Activated CD8-positive, alpha-beta memory T cell treated with anti-CD3 and anti-CD28 coated beads for 36 hours (primary cell): ENCODE results near the gene EIF1AD. TPM values are rescaled to one million over a fixed set of nuclear protein-coding genes. Genes with fewer than 3 reads are reported as not detected.
"Not testable (repeated sequence)": the region's sequence is repeated elsewhere in the genome, so short reads cannot be mapped to it uniquely, and the experiment has no call there.

Experiments
- CTCF ChIA-PET: fragments of 350-600 bp; sonication (Branson Sonifier 250); formaldehyde crosslinking; loops from one replicate; lab custom pipeline; 2021; ENCODE audit warnings: antibody characterized with exemption; lab: Charles Lee
- POLR2A ChIA-PET: fragments of 350-600 bp; sonication (Branson Sonifier 250); formaldehyde crosslinking; loops from one replicate; lab custom pipeline; 2021; ENCODE audit warnings: antibody characterized with exemption; lab: Charles Lee
- total RNA-seq, 2 experiments: library from RNA; stranded (reverse); gene quantifications; one replicate each; pipeline ENCODE4 v1.2.3, GENCODE V29; 2021

The EIF1AD gene
- total RNA-seq, 2 experiments from 2014 or later = 73.9 to 80.6 TPM

DNA sequence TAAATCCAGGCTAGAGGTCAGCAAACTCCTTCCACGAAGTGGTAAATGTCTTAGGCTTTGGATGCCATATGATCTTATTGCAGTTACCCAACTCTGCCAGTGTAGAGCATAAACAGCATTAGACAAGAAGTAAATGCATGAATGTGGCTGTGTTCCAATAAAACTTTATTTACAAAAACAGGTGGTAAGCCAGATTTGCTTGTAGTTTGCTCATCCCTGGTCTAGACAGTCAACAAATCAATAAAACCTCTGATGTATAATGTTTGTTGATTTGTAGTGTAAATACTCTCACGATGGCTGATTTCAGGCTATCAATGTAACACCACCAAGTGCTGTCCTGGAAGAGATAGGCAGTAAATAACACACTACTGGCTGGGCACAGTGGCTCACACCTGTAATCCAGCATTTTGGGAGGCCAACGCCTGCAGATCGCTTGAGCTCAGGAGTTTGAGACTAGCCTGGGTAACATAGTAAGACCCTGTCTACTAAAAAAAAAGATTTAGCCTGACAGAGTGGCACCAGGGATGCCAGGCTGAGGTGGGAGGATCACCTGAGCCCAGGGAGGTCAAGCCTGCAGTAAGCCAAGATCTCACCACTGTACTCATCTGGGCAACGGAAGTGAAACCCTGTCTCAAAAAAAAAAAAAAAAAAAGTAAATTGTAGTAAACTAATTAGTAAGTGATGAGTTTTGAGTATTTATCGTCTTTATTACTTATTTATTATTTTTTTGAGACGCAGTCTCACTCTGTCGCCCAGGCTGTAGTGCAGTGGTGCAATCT lies 31.2 kb upstream of the EIF1AD start:
- POLR2A ChIA-PET = interaction anchor here (0.6 kb wide), 1 partner anchor 155 kb away, joined by 7 read pairs; no protein-coding TSS in a partner anchor
- CTCF ChIA-PET = interaction anchor here (0.6 to 1.8 kb wide), 2 partner anchors 11 to 19 kb away, joined by 3 to 4 read pairs; no protein-coding TSS in a partner anchor

DNA sequence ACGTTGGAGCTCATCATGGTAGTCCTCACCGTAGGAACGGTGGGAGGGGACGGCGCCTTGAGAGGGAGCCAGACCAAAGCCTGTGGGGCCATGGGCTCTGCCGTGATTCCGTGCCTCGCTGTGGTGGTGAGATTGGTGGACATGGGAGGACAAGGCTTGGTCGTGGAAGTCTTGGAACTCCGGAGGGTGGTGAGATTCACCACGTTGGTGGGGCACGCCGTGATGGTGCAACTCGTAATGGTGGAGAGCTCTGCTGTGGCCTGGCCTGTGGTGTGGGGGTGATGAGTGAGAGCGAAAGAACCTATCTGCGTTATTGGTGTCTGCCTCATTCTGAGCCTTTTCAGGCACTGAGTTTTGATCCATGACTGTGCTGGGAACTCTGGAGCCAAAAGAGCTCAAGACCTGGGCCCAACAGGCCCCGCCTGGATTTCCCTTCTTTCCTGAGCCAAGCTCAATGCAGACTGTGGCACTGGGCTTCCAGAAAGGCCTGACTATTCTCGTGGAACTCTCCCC lies 24.1 kb upstream of the EIF1AD start, which contains the start of gene CATSPER1:
Gene CATSPER1, minus strand, starts transcription at position 463 of the 513 bp plus-strand sequence. Its CDS starts 100 bp downstream, at position 363.
- CTCF ChIA-PET = interaction anchor here (0.6 to 1.2 kb wide), 3 partner anchors 17 to 36 kb away, joined by 3 to 4 read pairs (median 4); no protein-coding TSS in a partner anchor
- POLR2A ChIA-PET = no interaction called here

DNA sequence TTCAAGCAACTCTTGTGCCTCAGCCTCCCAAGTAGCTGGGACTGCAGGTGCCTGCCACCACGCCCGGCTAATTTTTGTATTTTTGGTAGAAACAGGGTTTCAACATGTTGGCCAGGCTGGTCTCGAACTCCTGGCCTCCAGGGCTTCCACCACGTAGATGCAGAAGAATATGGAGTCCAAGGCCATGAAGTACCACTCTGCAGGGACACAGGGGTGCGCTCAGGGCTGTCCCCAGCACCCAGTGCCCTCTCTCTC lies 21.2 kb upstream of the EIF1AD start:
- POLR2A ChIA-PET = not testable (repeated sequence)
- CTCF ChIA-PET = interaction anchor here (1.0 to 2.8 kb wide), 14 partner anchors 8 to 311 kb away, joined by 3 to 18 read pairs (median 6); partner anchors contain the start of genes CST6, KAT5, MUS81 and SF3B2

- ChIA-PET POLR2A (interaction anchor here (0.6 kb wide), 1 partner anchor 311 kb away, joined by 3 read pairs; the partner anchor contains the start of gene KAT5), CTCF (interaction anchor here (0.5 to 2.8 kb wide), 27 partner anchors 9 to 1527 kb away, joined by 3 to 18 read pairs (median 4); partner anchors contain the start of genes BANF1, CST6, FIBP and KAT5)
Observed at GRCh38 chr11:66022401-66023185, 20.6 kb upstream of the EIF1AD start.

- CTCF ChIA-PET = interaction anchor here (0.6 to 2.8 kb wide), 4 partner anchors 12 to 123 kb away, joined by 3 to 18 read pairs (median 10); no protein-coding TSS in a partner anchor
- POLR2A ChIA-PET = no interaction called here
Observed at GRCh38 chr11:66020618-66021357, 18.8 kb upstream of the EIF1AD start.

GRCh38 chr11:66020212-66020611 lies 18.3 kb upstream of the EIF1AD start:
- CTCF ChIA-PET = interaction anchor here (0.6 kb wide), 1 partner anchor 122 kb away, joined by 3 read pairs; no protein-coding TSS in a partner anchor
- POLR2A ChIA-PET = no interaction called here

GRCh38 chr11:66017321-66017720 lies 15.4 kb upstream of the EIF1AD start:
- CTCF ChIA-PET = interaction anchor here (0.7 to 1.1 kb wide), 3 partner anchors 24 to 168 kb away, joined by 3 read pairs; no protein-coding TSS in a partner anchor
- POLR2A ChIA-PET = no interaction called here

- ChIA-PET CTCF (no interaction called here), POLR2A (no interaction called here)
Observed at GRCh38 chr11:66016793-66017177, 14.8 kb upstream of the EIF1AD start.

DNA sequence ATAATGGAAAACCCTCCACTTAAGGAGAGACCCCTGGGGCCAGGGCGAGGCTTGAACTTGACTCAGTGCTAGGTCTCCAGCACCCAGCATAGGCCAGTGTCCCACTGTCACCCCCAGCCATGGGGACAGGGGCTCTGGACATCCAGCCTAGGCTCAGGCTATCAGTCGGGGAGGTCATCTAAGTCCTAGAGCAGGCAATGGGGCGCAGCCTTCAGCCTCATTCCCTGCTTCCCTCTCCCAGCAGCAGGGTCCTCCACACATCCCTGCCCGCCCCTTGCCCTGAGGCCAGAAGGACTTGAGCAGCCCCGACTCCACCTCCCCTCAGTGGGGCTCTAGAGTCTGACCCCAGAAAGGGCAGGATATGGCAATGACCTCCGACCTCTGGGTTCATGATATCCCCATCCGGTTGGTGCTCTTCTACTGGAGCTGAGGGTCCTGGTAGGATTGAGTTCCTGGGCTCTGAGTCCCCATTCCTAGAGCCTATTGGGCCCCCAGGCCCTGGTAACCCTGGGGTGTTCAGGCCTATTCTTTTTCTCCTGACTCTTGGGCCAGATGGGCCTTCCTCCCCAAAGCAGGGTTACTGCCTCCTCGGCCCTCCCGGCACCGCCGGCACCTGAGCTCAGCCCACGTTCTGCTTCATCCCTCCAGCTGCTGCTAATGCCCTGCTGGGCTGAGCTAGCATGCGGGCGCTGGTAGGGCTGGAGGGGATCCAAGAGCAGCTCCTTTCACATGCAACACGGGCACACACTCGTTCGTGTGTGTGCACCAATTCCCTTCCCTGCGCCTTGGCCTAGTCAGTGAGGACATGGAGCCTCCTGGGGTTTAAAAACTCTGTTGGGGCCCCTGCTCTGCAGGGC lies 14.2 kb upstream of the EIF1AD start:
- ChIA-PET CTCF (no interaction called here), POLR2A (no interaction called here)

DNA sequence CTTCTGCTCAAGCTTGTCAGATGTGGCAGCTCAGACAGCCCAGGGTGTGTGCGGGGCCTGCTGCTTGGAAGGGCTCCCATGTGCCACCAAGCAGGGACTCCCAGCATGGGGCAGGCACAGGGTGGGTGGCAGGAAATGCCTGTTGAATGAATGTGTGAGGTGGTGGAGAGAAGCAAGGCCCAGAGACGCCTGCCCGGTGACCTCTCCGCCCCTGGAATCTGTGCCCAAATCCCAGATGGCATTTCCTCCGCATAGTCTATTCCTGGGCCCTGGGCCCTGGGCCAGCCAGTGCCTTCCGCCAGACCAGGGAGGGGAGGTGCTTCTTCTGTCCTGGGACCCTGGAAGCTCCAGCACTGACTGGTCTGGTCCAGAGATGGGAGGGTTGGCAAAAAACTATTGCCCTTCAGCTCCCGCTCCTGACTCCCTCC lies 13.5 kb upstream of the EIF1AD start:
- ChIA-PET CTCF (no interaction called here), POLR2A (no interaction called here)

DNA sequence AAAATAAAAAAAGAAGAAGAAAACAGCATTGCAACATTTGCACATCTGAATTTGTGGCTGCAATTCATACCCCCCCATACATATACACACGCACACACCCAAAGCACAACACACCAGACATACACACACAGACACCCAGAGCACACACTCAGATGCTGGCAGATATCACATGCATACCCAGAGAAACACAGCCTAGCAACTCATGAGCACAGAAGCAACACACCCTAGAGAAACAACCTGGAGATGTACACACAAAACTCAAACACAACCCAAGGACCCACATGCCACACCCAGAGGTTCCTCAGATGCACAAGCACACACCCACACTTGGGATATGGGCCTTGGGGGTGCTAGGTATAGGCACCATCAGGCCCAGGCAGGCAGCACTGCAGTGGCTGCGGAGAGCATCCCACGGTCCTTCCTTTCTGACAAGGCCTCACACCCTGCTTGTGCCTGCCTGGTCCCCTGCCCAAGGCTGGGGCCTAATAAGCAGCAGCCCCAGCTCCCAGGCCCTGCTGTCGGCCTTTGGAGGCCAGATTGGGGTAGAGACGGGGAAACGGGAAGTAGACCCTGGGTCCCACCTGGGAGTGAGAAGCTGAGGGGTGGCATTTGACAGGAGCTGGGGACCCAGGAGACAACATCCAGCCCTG lies 13.0 kb upstream of the EIF1AD start:
- ChIA-PET POLR2A (no interaction called here), CTCF (interaction anchor here (0.7 to 3.5 kb wide), 3 partner anchors 8 to 141 kb away, joined by 3 to 17 read pairs (median 3); no protein-coding TSS in a partner anchor)

GRCh38 chr11:66013762-66014100 lies 11.8 kb upstream of the EIF1AD start:
- CTCF ChIA-PET = interaction anchor here (0.9 to 3.5 kb wide), 2 partner anchors 9 to 13 kb away, joined by 3 to 17 read pairs; no protein-coding TSS in a partner anchor
- POLR2A ChIA-PET = no interaction called here

DNA sequence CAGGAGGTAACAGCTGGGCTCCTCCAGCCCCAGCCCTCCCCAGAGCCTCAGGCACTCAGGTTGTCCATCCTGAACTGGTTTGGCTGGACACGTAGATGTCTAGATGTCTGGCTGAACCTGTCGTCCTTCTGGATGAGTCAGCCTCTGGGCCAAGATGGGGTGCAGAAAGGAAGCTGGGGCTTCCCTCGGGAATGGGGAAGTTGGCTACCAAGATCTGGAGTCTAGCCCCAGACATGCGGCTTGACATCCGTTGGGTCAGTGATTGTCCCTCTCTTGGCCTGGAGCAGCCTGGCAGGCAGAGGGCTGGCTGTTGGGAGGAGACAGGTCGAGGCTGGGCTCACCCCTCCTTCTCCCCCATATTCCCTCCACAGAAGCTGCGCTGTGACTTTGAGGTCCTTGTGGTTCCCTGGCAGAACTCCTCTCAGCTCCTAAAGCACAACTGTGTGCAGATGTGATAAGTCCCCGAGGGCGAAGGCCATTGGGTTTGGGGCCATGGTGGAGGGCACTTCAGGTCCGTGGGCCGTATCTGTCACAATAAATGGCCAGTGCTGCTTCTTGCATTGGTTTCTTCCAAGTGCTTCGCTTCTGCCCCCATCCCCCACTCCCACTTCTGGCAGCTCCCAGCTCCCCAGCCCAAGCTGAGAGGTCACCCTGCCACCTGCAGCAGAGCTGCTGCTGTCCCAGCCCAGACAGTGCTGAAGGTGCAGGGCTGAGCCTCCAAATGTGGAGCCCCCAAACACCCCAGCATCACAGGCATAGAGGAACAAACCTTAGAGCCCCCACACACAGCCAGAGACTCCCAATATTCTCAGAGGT lies 11.2 kb upstream of the EIF1AD start:
- CTCF ChIA-PET = interaction anchor here (0.9 to 3.5 kb wide), 2 partner anchors 10 to 12 kb away, joined by 3 to 17 read pairs; no protein-coding TSS in a partner anchor
- POLR2A ChIA-PET = no interaction called here

- ChIA-PET CTCF (interaction anchor here (1.3 to 3.5 kb wide), 2 partner anchors 10 to 39 kb away, joined by 3 to 17 read pairs; no protein-coding TSS in a partner anchor), POLR2A (no interaction called here)
Observed at GRCh38 chr11:66012371-66012945, 10.5 kb upstream of the EIF1AD start.

- CTCF ChIA-PET = interaction anchor here (0.7 to 3.5 kb wide), 3 partner anchors 11 to 57 kb away, joined by 3 to 17 read pairs (median 3); no protein-coding TSS in a partner anchor
Observed at GRCh38 chr11:66011785-66012303, 9.9 kb upstream of the EIF1AD start, which contains the start of gene CST6. CST6 (plus strand) TSS chr11:66012008; CDS start chr11:66012045, 37 bp downstream.

More at GRCh38 chr11:66011785-66012303, 9.9 kb upstream of the EIF1AD start, which contains the start of gene CST6:
- POLR2A ChIA-PET = interaction anchor here (0.6 to 0.9 kb wide), 5 partner anchors 51 to 290 kb away, joined by 3 to 4 read pairs (median 4); partner anchors contain the start of genes CFL1 and YIF1A
